Uterus (tissue), 4 donors: Measurements from ENCODE around the gene CNN2. TPM values are rescaled to one million over a fixed set of nuclear protein-coding genes. Genes with fewer than 3 reads are reported as not detected.

Experiments
- DNase-seq, 2 donors: peaks; one replicate each; pipeline ENCODE4 v3.0.0-alpha.2; 2019 to 2020
- H3K27ac ChIP-seq, 2 donors: fragments of 200-600 bp; sonication (generic); 1 replicate in 1 of 2; 2 replicates in 1 of 2; pipeline ENCODE4 v1.5.1; 2016 to 2018
- H3K27me3 ChIP-seq, 2 donors: fragments of 200-600 bp; sonication (generic); one replicate each; pipeline ENCODE4 v1.5.1; 2018 to 2019; ENCODE audit warnings: control low read depth in 1 of 2
- H3K36me3 ChIP-seq, 2 donors: fragments of 200-600 bp; sonication (generic); one replicate each; pipeline ENCODE4 v1.5.1; 2019; ENCODE audit warnings: control low read depth in 1 of 2
- H3K4me1 ChIP-seq, 2 donors: fragments of 200-600 bp; sonication (generic); one replicate each; pipeline ENCODE4 v1.5.1; 2018 to 2019; ENCODE audit warnings: control low read depth in 1 of 2
- H3K4me3 ChIP-seq, 2 donors: fragments of 200-600 bp; sonication (generic); 1 replicate in 1 of 2; 2 replicates in 1 of 2; pipeline ENCODE4 v1.5.1; 2018 to 2019; ENCODE audit warnings: mild to moderate bottlenecking in 1 of 2
- H3K9me3 ChIP-seq, 2 donors: fragments of 200-600 bp; sonication (generic); one replicate each; pipeline ENCODE4 v1.5.1; 2019; ENCODE audit warnings: control low read depth in 1 of 2
- CTCF ChIP-seq, 4 experiments: fragments of 200-600 bp in 2 of 4; fragments of 450-650 bp in 2 of 4; sonication (generic) in 2 of 4; IDR thresholded peaks; one replicate each; pipeline ENCODE4 v1.5.1; 2016 to 2019; ENCODE audit warnings: antibody characterized with exemption in 4 of 4, mild to moderate bottlenecking in 2 of 4, moderate library complexity in 1 of 4
- POLR2A ChIP-seq, 2 donors: fragments of 450-650 bp; IDR thresholded peaks; one replicate each; pipeline ENCODE4 v1.6.1; 2016; ENCODE audit warnings: antibody characterized with exemption in 2 of 2, mild to moderate bottlenecking in 1 of 2, moderate library complexity in 1 of 2
- intact Hi-C: fragments of 100-400 bp; cut with DNase I; formaldehyde crosslinking; loops from one replicate; pipeline ENCODE4 v1.15.1; 2023; ENCODE audit warnings: low total_unique reads
- total RNA-seq, 4 donors: library from RNA; depleted of rRNA in 3 of 4; stranded (reverse); fragments of >200 nt in 3 of 4; gene quantifications; one replicate each; pipeline versions ENCODE4 v1.1.0 to v1.2.4, GENCODE V29; 2014 to 2023
- donor health status: DM: yes; HTN: yes; CAD: no.

The CNN2 gene
- total RNA-seq, 4 donors from 2014 or later: 14.3 to 186 (median 88.5) TPM

- Histone ChIP-seq H3K27me3 (no peaks in the 10 kb centered on the region), H3K4me1 (no peaks in the 10 kb centered on the region), H3K9me3 (no peaks in the 10 kb centered on the region), H3K27ac (peak overlapping the region; percentile 61 to 74), H3K36me3 (no peaks in the 10 kb centered on the region), H3K4me3 (no peak overlapping the region)
- peak in 1 of 2 donors; percentile 27 for DNase-seq
- intact Hi-C loops: no loop called here
- TF ChIP-seq POLR2A (IDR thresholded peaks at IDR 0.05) (no peak), CTCF (IDR thresholded peaks at IDR 0.05) (no peak)
Measured at GRCh38 chr19:1008268-1009040, 18.0 kb upstream of the CNN2 start.

DNA sequence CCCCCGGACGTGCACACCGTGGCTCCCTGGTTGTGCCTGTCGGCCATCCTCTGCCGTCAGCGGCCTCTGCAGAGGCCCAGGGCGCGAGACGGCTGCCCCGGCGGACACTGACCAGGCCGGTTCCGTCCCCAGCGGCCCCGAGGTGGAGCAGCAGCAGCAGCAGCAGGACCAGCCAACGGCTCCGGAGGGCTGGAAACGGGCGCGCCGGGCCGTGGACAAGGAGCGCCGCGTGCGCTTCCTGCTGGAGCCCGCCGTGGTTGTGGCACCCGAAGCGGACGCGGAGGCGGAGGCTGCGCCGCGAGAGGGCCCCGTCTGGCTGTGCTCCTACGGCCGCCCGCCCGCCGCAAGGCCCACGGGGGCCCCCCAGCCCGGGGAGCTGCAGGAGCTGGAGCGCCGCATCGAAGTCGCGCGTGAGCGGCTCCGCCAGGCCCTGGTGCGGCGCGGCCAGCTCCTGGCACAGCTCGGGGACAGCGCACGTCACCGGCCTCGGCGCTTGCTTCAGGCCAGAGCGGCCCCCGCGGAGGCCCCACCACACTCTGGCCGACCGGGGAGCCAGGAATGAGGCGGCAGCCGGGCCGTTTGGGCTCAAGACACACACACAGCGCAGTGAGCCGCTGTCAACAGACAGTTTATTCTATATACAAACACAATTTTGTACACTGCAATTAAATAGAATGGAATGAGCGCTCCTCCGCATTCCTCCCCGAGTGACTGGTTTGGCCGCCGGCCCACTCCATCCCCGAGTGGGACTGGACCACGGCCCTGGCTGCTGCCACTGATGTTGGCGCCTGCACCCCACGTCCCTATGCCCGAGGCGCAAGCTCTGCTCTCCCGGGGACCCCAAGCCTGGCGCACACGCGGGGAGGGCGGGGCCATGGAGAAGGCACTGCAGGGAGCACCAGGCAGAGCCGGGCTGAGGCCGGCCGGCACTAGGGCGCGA is 17.1 kb upstream of the CNN2 start:
- DNase-seq: peak; percentile 68 to 81

DNA sequence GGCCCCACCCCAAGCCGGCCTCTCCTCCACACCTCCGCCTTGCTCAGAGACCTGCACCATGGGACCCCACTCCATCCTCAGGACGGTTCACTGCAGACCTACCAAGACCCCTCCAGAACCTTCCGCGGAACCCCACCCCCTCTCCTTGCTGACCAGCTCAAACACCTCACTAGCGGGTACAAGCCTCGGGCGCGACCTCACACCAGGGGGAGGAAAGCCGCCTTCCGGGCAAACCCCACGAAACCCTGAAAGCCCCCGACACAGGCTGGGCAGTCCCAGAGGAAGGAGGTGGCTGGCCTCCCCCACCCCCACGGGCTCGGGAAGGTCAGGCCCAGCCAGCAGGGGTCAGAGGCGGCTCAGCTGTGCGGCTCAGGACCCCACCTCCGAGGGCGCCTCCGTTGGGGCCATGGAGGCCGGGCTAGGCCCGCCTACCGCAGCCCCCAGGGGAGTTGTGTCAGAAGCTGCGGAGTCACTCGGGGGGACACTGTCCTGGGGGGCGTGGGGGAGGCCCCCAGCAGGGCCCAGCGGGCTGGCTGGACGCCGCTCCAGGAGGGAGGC is 16.3 kb upstream of the CNN2 start:
- Histone ChIP-seq H3K4me3 (no peak overlapping the region), H3K9me3 (no peaks in the 10 kb centered on the region), H3K36me3 (no peaks in the 10 kb centered on the region), H3K4me1 (no peaks in the 10 kb centered on the region), H3K27ac (peak overlapping the region; percentile 61 to 74), H3K27me3 (no peaks in the 10 kb centered on the region)
- intact Hi-C loops: no loop called here
- TF ChIP-seq CTCF (IDR thresholded peaks at IDR 0.05) (no peak), POLR2A (IDR thresholded peaks at IDR 0.05) (peak in 1 of 2 donors; percentile 0)
- DNase-seq: peak in 1 of 2 donors; percentile 38

More for the DNA sequence above, 17.1 kb upstream of the CNN2 start:
- Histone ChIP-seq H3K4me1 (no peaks in the 10 kb centered on the region), H3K9me3 (no peaks in the 10 kb centered on the region), H3K4me3 (peak overlapping the region in 1 of 2 donors; percentile 24), H3K36me3 (no peaks in the 10 kb centered on the region), H3K27ac (peak overlapping the region; percentile 61 to 74), H3K27me3 (no peaks in the 10 kb centered on the region)
- intact Hi-C loops: no loop called here
- peak in 1 of 2 donors; percentile 12 for TF ChIP-seq POLR2A (IDR thresholded peaks at IDR 0.05)
- peak in 1 of 4 experiments; percentile 13 for TF ChIP-seq CTCF (IDR thresholded peaks at IDR 0.05)

DNA sequence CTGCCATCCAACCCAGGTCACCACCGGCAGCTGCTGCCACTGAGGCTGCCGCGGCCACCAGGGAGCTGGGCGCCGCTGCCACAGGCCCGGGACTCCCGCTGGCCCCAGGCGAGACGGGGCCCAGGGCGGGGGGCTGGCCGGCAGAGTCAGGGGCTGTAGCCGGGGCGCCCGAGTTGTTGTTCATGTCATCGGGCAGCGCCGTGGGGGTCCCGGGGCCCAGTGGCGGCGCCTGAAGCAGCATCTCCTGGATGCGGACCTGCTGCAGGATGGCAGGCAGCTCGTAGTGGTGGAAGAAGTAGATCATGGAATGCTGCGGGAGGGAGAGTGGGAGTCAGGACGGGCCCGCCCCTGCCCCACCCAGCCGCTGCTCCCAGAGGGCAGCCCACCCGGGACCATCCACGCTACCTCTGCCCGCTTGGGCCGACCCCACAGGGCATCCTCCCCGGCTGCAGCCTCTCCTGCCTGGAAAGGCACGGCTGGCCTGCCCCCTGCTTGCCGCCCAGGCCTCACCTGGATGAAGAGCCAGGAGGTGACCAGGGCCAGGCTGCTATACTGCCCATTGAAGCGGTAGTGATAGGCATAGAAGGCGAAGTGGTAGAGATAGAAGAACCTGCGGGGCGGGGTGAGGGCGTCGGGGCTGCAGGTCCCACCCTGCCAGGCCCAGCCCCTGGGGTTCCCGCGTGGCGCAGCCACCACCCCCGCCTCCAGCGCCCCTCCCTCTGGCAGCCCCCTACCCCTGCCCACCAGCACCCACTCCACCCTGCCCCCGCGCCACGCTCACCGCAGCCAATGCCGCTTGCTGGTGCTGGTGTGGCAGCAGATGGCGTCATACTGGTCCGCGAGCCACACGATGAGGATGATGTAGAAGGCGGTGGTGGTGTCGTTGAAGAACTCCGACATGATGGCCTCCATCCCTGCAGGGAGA is 15.6 kb upstream of the CNN2 start:
- intact Hi-C loops: no loop called here
- H3K27me3 ChIP-seq: no peaks in the 10 kb centered on the region
- H3K4me3 ChIP-seq: no peak overlapping the region
- no peaks in the 10 kb centered on the region for H3K4me1 ChIP-seq
- H3K27ac ChIP-seq: peak overlapping the region in 1 of 2 donors; percentile 74
- H3K9me3 ChIP-seq: no peaks in the 10 kb centered on the region
- no peaks in the 10 kb centered on the region for H3K36me3 ChIP-seq
- no peak for TF ChIP-seq POLR2A (IDR thresholded peaks at IDR 0.05)
- no peak for TF ChIP-seq CTCF (IDR thresholded peaks at IDR 0.05)
- peak in 1 of 2 donors; percentile 26 for DNase-seq
